ENCODE data around the gene REXO1. TPM values are rescaled to one million over a fixed set of nuclear protein-coding genes. Genes with fewer than 3 reads are reported as not detected.

Gene REXO1
- total RNA-seq, 1 experiment from 2014 or later = 9.0 TPM

- peak; percentile 29 for DNase-seq (ENCODE audit: low read depth)
Measured at GRCh38 chr19:1847684-1848398, 442 bp downstream of the REXO1 start.

GRCh38 chr19:1847348-1847683 is 967 bp downstream of the REXO1 start:
- DNase-seq (ENCODE audit: low read depth) = no peak

GRCh38 chr19:1846517-1847204 is 1.6 kb downstream of the REXO1 start:
- DNase-seq (ENCODE audit: low read depth) = no peak

DNA sequence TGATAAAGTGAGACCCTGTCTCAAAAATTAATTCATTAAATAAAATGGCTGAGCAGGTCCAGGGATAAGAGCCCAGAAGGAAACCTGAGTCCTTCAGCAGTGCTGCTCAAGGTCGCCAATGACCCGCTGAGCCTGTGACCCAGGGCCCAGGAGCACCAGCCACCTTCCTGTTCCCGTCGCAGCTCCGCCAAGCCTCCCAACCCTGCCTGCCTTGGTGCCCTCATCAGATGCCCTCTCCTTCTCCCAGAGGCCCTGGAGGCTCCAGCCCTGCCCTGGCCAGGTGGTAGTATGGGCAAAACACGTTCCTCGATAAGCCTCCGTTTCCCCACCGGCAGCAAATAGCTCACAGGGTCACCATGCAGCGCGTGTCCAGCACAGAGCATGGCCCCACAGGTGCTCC is 2.6 kb downstream of the REXO1 start:
- no peak for DNase-seq (ENCODE audit: low read depth)

DNA sequence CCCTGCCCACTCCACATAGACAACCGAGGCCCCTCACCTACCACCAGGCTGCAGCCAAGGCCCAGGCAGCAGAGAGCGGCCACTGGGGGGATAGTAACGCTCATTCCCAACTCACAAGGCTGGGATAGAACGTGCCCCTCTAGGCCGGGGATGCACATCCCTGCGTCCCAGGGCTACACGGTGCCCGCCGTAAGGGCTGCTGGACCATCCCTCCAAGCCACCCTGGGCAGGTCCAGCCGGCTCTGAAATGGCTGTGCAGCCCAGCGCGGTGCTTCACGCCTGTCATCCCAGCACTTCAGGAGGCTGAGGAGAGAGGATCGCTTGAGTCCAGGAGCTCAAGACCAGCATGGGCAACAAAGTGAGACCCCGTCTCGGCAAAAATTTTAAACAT is 3.2 kb downstream of the REXO1 start:
- DNase-seq (ENCODE audit: low read depth) = no peak

GRCh38 chr19:1844513-1845124 is 3.7 kb downstream of the REXO1 start:
- no peak for DNase-seq (ENCODE audit: low read depth)

DNA sequence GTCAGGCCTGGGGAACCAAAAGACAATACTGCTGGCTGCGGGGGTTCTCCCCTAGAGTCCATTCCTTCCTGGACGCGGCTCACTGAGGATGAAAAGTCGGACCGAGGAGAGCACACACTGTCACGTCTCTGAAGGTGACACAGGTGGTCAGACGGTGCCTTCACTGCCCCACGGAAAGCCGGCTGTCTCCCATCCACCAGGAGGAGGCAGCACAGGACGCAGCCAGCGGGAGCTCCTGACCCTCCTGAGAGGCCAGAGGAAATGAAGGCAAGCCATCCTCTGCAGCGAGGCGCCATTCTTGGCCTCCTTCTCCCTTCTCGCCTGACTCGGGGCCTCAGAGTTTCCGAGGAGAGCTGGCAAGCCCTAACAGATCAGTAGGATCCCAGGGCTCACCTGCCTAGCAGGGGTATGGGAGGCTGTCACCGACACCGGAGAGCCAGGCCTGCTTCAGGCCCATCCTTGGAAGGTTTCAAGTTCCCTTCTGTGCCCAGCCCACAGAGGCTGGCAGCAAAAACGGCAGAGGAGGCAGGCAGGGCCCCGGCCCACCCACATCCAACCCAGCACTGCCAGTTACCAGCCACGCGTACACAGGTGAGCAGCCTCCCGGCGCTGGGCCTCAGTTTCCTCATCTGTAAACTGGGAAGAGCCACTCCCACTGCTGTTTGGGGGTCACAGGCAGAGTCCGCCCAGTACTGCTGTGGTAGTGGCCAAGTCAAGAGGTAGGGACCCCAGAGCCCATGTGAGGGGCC is 4.5 kb downstream of the REXO1 start:
- DNase-seq (ENCODE audit: low read depth) = no peak

- DNase-seq (ENCODE audit: low read depth) = no peak
Measured at GRCh38 chr19:1843116-1843515, 5.2 kb downstream of the REXO1 start.

DNA sequence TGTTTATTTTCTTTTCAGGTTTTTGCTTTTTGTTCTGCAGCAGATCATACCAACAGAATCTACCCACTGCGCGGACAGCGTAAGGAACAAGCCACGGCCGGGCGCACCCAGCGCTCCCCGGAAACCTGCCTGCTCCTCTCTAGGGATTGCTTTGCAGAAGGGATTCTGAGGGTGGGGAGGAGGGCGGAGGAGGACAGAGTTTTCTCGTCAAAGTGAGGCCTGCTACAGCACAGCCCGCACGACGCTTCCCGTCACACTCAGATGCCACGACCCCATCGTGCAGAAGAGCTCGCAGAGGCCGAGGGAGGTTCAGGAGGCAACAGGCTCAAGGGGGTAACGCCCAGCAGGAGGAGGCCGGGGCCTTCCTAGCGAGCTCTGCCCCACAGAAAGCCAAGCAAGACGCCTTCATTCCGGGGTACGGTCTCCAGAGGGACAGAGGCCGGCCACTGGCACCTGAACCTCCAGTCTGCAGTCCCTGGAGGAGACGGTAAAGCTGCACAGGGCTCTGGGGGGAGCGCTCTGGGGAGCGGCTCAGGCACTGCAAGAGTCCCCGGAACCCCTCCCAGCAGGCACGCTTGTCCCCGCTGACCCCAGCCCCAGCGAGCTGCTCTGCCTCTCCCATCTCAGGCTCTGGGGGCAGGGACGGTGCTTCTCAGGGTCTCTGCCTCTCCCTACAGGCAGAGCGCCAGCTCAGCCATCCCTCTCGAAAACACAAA is 6.9 kb downstream of the REXO1 start:
- DNase-seq (ENCODE audit: low read depth) = no peak

- no peak for DNase-seq (ENCODE audit: low read depth)
Measured at GRCh38 chr19:1840541-1841115, 7.7 kb downstream of the REXO1 start.

- DNase-seq (ENCODE audit: low read depth) = no peak
Measured at GRCh38 chr19:1839658-1840540, 8.4 kb downstream of the REXO1 start.

DNA sequence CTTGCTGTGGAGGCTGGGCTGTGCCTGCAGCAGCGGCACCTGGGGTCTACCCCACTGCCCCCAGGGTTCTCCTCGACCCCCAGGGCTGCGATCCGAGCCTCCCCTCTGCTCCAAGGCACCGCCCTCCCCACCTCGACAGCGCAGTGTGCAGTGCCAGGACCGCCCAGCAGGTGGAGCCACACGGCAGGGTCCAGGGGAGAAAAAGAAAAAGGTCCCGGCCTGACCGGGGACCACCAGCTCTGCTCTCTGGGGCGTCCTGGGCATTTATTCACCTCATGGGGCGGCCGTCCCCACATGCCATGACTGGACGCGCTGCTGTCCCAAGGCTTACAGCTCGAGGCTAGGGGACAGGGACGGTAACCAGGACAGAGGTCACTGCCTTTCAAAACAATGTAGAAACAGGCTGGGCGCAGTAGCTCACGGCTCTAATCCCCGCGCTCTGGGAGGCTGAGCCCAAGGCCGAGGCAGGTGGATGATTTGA is 10.6 kb downstream of the REXO1 start:
- no peak for DNase-seq (ENCODE audit: low read depth)

- no peak for DNase-seq (ENCODE audit: low read depth)
Measured at GRCh38 chr19:1837222-1837565, 11.1 kb downstream of the REXO1 start.

GRCh38 chr19:1836458-1837221 is 11.6 kb downstream of the REXO1 start:
- no peak for DNase-seq (ENCODE audit: low read depth)

DNA sequence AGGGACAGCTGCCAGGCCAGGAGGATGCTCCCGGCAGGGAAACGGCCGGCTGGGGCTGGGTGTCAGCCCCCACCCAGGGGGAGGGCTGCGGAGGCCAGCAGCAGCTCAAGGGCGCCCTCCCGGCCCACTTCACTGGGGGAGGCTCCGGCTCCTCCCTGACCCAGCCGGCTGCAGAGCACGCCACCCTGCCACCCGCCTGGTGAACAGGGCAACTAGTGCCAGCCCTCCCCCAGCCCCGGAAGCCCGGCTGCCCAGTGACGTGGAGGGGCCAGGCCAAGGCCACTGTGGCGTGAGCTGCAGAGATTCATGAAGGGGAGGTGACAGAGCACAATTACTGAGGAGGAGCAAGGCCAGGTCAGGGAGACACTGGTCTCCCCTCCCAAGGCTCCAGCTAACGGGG is 14.7 kb downstream of the REXO1 start:
- no peak for DNase-seq (ENCODE audit: low read depth)

DNA sequence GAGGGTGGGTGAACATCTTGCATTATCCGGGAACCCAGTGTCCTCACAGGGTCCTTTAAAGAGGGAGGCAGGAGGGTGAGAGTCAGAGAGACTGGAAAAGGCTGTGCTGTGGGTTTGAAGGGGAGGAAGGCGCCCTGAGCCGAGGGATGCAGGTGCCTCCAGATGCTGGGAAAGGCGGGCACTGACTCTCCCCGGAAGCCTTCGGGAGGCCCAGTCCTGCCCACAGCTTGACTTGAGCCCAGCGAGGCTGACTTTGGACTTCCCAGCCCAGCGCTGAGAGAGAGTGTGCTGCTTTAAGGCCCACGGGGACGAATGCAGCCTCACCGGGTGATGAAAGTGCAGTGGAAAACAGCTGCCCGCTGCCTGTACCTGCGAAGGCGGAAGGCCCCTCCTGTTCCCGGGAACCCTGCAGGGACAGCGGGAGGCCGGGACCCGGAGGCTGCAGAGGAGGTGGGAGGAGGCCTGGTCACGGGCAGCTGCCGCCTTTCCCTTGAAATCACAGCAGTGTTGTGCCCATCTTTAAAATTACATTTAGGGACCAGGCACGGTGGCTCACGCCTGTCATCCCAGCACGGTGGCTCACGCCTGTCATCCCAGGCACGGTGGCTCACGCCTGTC is 16.1 kb downstream of the REXO1 start:
- DNase-seq (ENCODE audit: low read depth) = no peak

GRCh38 chr19:1830978-1831377 is 17.3 kb downstream of the REXO1 start:
- no peak for DNase-seq (ENCODE audit: low read depth)

DNA sequence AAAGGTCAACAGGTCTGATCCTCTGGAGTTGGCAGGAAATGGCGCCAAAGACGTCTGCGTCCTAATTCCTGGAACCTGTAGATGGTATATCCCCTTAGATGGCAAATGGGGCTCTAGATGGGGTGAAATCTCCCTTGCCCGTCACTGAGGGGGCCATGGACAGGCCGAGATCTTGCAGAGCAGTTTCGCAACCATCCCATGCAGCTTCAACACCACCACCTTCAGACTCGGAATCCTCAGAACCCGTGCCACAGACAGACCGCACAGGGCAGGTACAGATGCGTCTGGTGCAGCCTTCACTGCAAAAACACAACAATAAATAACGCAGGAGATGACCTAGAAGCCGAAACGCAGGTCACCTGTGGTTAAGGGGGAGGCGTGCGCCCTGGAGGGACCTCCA is 17.7 kb downstream of the REXO1 start:
- no peak for DNase-seq (ENCODE audit: low read depth)

DNA sequence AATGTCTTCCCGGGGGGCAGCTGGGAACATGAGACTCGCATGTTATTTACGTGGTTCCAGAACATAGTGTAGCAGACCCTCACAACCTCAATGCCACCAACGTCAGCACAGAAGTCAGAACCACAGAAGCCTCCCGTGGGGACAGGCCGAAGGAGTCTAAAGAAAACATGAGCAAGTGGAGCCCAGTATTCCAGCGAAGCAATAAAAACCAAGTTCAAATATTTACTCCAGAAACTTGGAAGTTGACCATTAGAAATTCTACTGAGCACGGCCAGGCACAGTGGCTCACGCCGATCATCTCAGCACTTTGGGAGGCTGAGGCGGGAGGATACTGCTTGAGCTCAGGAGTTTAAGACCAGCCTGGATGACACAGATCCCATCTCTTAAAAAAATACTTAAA is 18.3 kb downstream of the REXO1 start:
- no peak for DNase-seq (ENCODE audit: low read depth)

Data from LHCN-M2 (cell line).